Psoas muscle (tissue), 8 donors: Measurements from ENCODE around the gene FAM184B. TPM values are rescaled to one million over a fixed set of nuclear protein-coding genes. Genes with fewer than 3 reads are reported as not detected.
"Not testable (repeated sequence)": the region's sequence is repeated elsewhere in the genome, so short reads cannot be mapped to it uniquely, and the experiment has no call there.

Experiments
- ATAC-seq, 4 donors: fragments of 200-7000 bp; cut with Tn5 transposase; one replicate each; pipeline ENCODE4 v1.9.1; 2020; ENCODE audit warnings: moderate library complexity in 3 of 4, mild to moderate bottlenecking in 2 of 4
- DNase-seq, 2 donors: peaks; one replicate each; pipeline ENCODE4 v3.0.0-alpha.2; 2020
- H3K27ac ChIP-seq: fragments of 200-600 bp; one replicate; pipeline ENCODE4 v1.8.0; 2022
- H3K27me3 ChIP-seq, 3 donors: fragments of 200-600 bp in 1 of 3; one replicate each; pipeline versions ENCODE4 v1.6.1 to v1.8.0; 2013 to 2022; ENCODE audit warnings: low read length in 2 of 3, mild to moderate bottlenecking in 2 of 3, moderate library complexity in 1 of 3; ENCODE audit not compliant: insufficient read depth in 3 of 3
- H3K36me3 ChIP-seq, 2 donors: fragments of 200-600 bp in 1 of 2; one replicate each; pipeline versions ENCODE4 v1.6.1 to v1.8.0; 2013 to 2022; ENCODE audit warnings: low read depth in 1 of 2, mild to moderate bottlenecking in 1 of 2, moderate library complexity in 1 of 2; ENCODE audit not compliant: insufficient read depth in 1 of 2
- H3K4me1 ChIP-seq: fragments of 200-600 bp; one replicate; pipeline ENCODE4 v1.8.0; 2022
- H3K4me3 ChIP-seq: fragments of 200-600 bp; one replicate; pipeline ENCODE4 v1.8.0; 2022; ENCODE audit warnings: mild to moderate bottlenecking
- H3K9me3 ChIP-seq: fragments of 200-600 bp; one replicate; pipeline ENCODE4 v1.8.0; 2022
- whole genome bisulfite sequencing, 3 donors: extraction: QIAGEN DNeasy Blood & Tissue Kit; methylation state at CpG; one replicate each; pipeline versions ENCODE4 v1.1.6 to v1.1.7; 2013; 5-methylcytosine and 5-hydroxymethylcytosine counted together
- intact Hi-C, 2 donors: fragments of 100-400 bp; cut with DNase I; formaldehyde crosslinking; loops; one replicate each; pipeline versions ENCODE4 v1.11.0 to v1.14.2; 2022
- polyA plus RNA-seq, 3 donors: library from polyadenylated mRNA; stranded (reverse); fragments of 200-250 nt; gene quantifications; one replicate each; pipeline ENCODE4 v1.2.3, GENCODE V29; 2013
- total RNA-seq, 4 donors: library from RNA; stranded (reverse); fragmentation: NEBNext Ultra II Directional in 2 of 4; extraction: Animal tissue kit (Norgen Biotek cat#: 25700) in 2 of 4; gene quantifications; one replicate each; pipeline versions ENCODE4 v1.2.1 to v1.2.4, GENCODE V29; 2021 to 2023
- TF ChIP-seq, protein P1 (sequence below): fragments of 200-600 bp; IDR thresholded peaks from one replicate; pipeline ENCODE4 v1.8.0; 2022; ENCODE audit warnings: antibody characterized with exemption
- donor health status: healthy with polysubstance abuse.
- donor health status: DM: no; HTN: no; CAD: no; lungs with moderate emphysema.
- donor health status: Bipolar disorder and iron deficiency.
- donor health status: healthy.
- donor health status: DM: yes; HTN: yes; CAD: no.
- donor health status: DM: no; HTN: no; CAD: no.
- donor health status: DM: no; HTN: no; CAD: no.
- donor health status: DM: yes; HTN: yes; CAD: no.

Gene FAM184B
- total and polyA plus RNA-seq, 7 donors: 0.03 to 2.6 (median 0.38) TPM

DNA sequence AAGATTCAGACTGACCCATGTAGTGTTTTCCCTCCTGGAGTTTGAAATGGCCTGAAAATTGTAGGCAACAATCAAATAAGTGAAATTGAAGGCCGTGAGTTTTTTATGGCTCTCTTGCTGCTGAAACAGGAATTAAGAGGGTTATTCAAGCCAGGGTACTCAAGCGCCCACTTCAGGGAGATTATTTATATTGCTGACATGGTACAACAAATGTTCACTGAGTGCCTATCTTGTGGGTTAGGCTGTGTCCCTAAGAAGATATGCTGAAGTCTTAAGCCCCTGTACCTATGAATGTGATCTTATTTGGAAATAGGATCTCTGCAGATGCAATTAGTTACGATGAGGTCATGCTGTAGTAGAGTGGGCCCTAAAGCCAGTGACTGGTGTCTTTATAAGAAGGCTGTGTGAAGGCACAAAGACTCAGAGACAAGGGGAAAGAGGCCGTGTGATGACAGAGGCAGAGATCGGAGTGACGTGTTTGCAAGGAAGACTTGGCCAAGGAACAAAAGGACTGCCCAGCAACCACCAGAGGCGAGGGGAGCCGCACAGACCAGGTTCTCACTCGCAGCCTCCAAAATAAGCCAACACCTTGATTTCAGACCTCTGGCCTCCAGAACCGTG, 94.1 kb downstream of the FAM184B start:
- no peak overlapping the region for H3K27ac ChIP-seq
- no peaks in the 10 kb centered on the region for H3K36me3 ChIP-seq
- WGBS, 3 donors: 64 to 83% (median 65%) methylated on average over 10 of the region's 10 CpGs
- TF ChIP-seq, protein P1, sequence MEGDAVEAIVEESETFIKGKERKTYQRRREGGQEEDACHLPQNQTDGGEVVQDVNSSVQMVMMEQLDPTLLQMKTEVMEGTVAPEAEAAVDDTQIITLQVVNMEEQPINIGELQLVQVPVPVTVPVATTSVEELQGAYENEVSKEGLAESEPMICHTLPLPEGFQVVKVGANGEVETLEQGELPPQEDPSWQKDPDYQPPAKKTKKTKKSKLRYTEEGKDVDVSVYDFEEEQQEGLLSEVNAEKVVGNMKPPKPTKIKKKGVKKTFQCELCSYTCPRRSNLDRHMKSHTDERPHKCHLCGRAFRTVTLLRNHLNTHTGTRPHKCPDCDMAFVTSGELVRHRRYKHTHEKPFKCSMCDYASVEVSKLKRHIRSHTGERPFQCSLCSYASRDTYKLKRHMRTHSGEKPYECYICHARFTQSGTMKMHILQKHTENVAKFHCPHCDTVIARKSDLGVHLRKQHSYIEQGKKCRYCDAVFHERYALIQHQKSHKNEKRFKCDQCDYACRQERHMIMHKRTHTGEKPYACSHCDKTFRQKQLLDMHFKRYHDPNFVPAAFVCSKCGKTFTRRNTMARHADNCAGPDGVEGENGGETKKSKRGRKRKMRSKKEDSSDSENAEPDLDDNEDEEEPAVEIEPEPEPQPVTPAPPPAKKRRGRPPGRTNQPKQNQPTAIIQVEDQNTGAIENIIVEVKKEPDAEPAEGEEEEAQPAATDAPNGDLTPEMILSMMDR: no peak
- H3K4me1 ChIP-seq: no peaks in the 10 kb centered on the region
- H3K9me3 ChIP-seq: no peaks in the 10 kb centered on the region
- H3K27me3 ChIP-seq: no peaks in the 10 kb centered on the region
- DNase-seq (no peak), ATAC-seq (peak in 3 of 4 donors; percentile 15 to 61 (median 36))
- H3K4me3 ChIP-seq: no peak overlapping the region
- intact Hi-C loops: no loop called here

DNA sequence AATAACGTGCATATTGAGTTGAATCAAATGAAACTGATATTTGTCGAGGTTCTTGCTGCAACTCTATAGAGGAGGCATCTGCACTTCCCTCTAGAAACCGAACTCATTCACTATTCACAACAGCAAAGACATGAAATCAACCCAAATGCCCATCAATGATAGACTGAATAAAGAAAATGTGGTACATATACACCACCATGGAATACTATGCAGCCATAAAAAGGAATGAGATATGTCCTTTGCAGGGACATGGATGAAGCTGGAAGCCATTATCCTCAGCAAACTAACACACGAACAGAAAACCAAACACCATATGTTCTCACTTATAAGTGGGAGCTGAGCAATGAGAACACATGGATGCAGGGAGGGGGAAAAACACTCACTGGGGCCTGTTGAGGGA, 96.8 kb downstream of the FAM184B start:
- H3K4me1 ChIP-seq, H3K4me3 ChIP-seq, ATAC-seq, intact Hi-C loops, DNase-seq, H3K27me3 ChIP-seq, H3K9me3 ChIP-seq, H3K27ac ChIP-seq, H3K36me3 ChIP-seq: not testable (repeated sequence)
- WGBS, 3 donors: 76 to 82% (median 79%) methylated on average over 4 of the region's 4 CpGs

DNA sequence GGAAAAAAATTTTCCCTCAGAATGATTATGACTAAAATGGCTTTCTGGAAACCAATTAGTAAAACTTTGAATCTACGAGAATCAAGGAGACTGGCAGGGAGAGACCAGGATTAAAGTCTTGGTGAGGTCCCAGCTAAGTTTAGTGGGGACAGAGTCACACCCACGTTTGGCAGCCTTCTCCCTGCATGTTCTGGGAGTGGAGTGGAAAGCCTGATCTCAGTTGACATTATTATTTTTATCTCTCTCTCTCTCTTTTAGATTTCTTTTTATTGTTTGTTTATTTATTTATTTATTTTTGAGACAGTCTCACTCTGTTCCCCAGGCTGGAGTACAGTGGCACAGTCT, 99.2 kb downstream of the FAM184B start:
- no peak for DNase-seq
- TF ChIP-seq, protein P1: no peak
- peaks cover 4% of the 10 kb centered on the region for H3K4me1 ChIP-seq
- no peaks in the 10 kb centered on the region for H3K9me3 ChIP-seq
- H3K36me3 ChIP-seq: no peaks in the 10 kb centered on the region
- no peak overlapping the region for H3K4me3 ChIP-seq
- no peaks in the 10 kb centered on the region for H3K27me3 ChIP-seq
- H3K27ac ChIP-seq: peak overlapping the region; percentile 68
- peak in 2 of 4 donors; percentile 67 to 78 for ATAC-seq
- intact Hi-C loops: no loop called here
- WGBS, 3 donors: 31 to 40% (median 32%) methylated on average over 2 of the region's 2 CpGs

DNA sequence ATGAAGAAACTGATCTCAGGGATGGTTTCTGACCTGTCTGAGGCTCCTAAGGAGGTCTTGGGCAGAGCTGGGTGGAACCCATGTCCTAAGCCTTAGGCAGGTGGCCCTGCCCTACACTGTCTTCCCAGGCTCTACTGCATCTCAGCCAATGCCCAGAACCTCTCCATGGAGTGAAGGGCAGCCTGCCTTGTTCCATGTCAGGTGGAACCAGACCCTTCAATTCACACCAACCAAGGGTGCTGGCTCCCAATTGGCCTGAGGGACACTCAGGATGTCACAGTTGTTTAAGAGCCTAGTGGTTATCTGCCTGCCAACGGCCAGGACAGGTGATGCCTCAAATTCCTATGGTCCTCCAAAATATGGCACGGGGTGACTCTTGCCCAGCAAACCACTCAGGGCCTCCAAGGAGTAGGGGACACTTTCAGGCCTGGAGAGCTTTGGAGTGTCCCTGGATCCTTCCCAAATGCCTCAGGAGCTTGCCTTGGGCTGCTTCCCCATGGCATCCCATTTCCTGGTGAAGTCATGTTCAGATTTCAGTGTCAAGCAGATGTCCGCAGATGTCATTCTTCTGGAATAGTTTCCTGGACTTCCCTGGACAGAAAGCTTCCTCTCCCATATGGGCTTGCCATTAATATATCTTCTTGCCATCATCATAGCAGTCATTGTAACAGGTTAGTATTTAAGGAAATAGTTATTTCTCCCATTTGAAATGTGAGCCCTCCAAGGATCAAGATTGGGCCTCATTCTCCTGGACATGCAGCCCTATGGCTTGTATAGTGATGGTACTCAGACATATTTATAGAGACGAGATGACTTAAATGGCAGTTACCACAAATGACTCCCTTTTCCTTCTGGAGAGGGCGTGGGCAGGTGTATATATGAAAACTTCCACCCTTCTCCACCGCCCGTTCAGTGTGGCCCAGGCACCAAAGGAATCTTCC, 99.9 kb downstream of the FAM184B start:
- ATAC-seq (peak; percentile 66 to 82 (median 72)), DNase-seq (no peak)
- Histone ChIP-seq H3K27ac (peak overlapping the region; percentile 68), H3K4me3 (no peak overlapping the region), H3K4me1 (peaks cover 4% of the 10 kb centered on the region), H3K36me3 (no peaks in the 10 kb centered on the region), H3K9me3 (no peaks in the 10 kb centered on the region), H3K27me3 (no peaks in the 10 kb centered on the region)
- TF ChIP-seq, protein P1: no peak
- 38 to 74% (median 47%) methylated on average over 7 of the region's 7 CpGs for WGBS, 3 donors
- intact Hi-C loops: no loop called here

DNA sequence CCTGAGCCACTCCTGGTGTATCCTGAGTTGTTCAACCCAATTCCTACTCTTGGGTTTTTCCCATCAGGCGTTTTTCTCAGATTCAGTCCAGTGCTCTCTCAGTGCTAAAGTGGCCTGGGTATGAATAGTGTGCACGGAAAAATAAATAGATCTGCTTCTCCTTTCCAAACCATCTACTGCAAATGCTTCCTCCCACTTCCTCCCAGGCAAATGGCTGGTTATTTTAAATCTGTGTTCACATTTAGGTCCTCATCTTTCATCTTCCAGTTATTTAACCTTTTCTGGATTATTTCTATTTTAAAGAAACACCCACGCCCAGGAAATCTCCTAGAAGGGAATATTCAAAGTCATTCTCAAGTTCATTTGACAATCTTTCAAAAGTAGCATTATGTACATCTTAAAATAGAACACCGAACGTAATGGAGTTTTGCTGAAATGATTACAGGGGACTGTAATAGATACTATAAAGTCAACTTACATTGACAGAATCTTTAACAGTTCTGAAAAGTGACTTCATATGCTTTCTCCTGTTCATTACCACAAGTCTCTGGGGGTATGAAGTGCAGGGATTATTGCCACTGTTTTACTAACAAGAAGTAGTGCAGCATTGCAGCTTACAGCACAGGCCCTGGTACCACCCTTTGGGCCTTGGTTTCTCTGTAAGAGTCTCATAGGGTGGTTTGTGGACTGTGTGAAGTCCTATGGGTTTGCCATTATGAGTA, 100.7 kb downstream of the FAM184B start:
- 34 to 51% (median 43%) methylated on average over 5 of the region's 5 CpGs for WGBS, 3 donors
- peaks cover 4% of the 10 kb centered on the region for H3K4me1 ChIP-seq
- H3K27me3 ChIP-seq: no peaks in the 10 kb centered on the region
- no peak overlapping the region for H3K4me3 ChIP-seq
- ATAC-seq (peak; percentile 35 to 60 (median 40)), DNase-seq (no peak)
- TF ChIP-seq, protein P1: no peak
- no peaks in the 10 kb centered on the region for H3K9me3 ChIP-seq
- peak overlapping the region; percentile 68 for H3K27ac ChIP-seq
- intact Hi-C loops: no loop called here
- H3K36me3 ChIP-seq: no peaks in the 10 kb centered on the region
